Germinal center (tissue), 1 donor: Measurements from ENCODE around the gene PFN1.
"Not testable (repeated sequence)": the region's sequence is repeated elsewhere in the genome, so short reads cannot be mapped to it uniquely, and the experiment has no call there.

Experiments used
- DNase-seq: peaks from one replicate; pipeline ENCODE4 v3.0.0; 2012; ENCODE audit warnings: mixed read lengths, low spot score

The PFN1 gene

DNA sequence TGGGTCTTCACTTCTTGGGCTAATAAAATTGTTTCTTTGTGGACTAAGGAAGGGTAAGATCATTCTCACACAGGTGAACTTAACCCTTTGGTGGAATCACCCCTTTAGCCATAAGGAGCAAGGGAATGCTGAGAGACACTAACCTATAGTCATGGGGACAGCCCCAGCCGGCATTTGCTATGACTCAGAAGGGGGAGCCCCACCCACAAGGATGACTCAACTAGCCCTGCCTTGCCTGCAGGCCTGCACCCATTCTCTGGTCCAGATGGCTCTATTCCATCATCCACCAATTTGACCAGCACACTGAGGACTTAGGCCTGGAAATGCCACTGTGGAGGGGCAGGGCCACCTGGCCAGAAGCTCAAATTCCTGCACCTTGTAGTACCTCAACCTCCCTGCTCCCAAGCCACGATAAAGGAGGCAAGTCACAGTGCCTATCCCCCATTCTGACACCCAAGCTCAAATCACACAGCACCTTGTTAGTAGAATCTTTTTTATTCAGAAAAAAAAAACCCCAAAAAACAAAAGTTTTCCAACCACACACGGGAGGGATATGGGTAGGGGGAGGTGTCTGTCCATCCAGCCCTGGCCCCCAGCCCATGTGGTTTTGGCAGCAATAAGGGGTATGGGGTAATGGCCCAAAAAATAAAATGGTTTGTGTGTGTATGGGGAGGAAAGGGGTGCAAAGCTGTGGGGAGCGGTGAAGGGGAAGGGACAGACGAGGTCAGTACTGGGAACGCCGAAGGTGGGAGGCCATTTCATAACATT, 3.0 kb downstream of the PFN1 start:
- no peak for DNase-seq

DNA sequence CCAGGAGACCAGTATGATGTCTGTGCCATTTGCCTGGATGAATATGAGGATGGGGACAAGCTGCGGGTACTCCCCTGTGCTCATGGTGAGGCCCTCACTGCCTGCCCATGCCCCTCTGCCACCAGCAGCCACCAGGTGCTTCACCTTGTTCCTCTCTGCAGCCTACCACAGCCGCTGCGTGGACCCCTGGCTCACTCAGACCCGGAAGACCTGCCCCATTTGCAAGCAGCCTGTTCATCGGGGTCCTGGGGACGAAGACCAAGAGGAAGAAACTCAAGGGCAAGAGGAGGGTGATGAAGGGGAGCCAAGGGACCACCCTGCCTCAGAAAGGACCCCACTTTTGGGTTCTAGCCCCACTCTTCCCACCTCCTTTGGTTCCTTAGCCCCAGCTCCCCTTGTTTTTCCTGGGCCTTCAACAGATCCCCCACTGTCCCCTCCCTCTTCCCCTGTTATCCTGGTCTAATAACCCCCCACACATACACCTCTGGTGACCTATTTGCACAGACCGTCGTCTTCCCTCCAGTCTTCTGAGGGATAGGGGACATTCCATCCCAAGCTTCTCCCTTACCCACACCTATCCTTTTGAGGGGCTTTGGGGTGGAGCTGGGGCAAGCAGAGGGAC, 3.7 kb downstream of the PFN1 start:
- no peak for DNase-seq

DNA sequence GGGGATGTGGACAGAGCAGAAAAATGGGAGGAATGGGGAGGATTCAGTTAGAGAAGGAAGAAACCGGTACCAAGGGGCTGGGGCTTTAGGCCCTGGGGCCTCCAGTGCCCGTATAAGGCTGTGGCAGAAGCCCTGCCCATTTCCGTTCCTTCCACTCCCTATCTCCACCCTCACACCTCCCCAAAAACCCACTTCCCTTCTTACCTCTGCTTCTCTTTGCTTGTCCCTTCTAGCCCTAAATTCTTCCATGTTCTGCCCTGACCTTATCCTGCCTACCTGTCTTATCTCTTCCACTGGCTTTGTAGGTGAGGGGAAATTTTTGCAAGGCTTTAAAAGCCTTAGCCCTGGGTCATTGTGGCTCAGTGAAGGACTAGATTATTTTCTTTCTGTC, 4.2 kb downstream of the PFN1 start:
- DNase-seq: peak; percentile 46

DNA sequence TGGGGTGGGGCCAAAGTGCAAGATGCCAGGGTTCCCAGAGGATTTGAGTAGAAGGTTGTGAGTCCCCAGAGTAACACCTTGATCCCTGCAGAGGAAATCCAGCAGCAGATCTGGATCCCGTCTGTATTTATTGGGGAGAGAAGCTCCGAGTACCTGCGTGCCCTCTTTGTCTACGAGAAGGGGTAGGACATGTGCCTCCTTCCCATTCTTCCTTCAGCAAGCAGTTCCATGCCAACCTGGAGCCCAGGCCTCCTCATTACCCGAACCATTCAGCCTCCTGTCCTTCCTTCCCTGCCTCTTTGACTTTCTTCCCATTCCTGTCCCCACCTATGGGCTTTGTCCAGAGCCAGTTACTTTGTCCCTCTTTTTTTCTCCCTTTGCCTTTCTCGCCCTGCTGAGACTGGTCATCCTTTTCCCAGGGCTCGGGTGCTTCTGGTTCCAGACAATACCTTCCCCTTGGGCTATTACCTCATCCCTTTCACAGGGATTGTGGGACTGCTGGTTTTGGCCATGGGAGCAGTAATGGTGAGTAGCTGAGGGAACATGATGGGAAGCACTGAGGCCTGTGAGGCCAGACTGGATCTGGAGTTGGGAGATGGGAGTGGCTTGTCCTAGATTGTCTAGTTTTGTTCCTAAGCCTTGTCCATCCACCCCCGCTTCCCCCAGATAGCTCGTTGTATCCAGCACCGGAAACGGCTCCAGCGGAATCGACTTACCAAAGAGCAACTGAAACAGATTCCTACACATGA, 5.4 kb downstream of the PFN1 start:
- DNase-seq: no peak

DNA sequence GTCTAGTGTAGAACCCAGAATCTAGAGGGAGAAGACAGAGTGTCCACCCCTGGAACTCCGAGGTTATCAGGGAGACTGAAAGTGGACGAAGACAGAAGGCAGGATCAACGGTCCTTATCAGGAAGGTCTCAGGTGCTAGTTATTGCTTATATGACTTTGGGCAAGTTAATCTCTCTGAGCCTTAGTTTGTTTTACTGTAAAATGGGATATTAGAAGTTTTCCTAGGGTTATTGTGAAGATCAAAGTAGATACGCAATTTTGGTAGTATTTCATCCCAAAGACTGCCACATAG, 7.1 kb downstream of the PFN1 start:
- DNase-seq: peak; percentile 2

DNA sequence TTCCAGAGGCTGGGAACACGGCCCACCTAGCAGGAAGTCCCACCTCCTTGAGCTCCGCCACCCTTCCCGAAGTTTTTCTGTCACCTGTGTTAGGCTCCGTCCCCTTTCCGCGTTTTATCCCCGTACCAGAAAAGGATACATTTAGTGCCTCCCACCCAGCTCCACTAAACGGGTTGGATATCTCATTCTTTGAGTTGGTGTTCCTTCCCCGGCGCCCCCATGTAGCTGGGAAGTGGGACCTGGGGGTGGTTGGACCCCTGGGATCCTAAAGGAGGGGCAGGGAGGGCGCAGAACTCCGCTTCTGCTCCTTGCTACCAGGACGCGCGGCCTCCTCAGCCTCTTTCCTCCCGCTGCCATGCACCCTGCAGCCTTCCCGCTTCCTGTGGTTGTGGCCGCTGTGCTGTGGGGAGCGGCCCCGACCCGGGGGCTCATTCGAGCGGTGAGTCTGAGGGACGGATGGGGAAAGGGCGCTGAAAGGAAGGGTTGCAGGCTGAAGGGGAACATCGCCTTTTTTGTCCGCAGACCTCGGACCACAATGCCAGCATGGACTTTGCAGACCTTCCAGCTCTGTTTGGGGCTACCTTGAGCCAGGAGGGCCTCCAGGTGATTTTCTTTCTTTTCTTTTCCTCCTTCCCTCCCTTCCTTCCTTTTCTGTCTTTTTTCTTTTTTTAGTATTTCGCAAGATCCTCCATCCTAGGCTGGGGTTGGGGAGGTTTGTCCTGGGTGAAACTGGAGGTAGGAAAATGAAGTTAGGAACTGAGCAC, 7.6 kb downstream of the PFN1 start:
- peak; percentile 22 for DNase-seq

DNA sequence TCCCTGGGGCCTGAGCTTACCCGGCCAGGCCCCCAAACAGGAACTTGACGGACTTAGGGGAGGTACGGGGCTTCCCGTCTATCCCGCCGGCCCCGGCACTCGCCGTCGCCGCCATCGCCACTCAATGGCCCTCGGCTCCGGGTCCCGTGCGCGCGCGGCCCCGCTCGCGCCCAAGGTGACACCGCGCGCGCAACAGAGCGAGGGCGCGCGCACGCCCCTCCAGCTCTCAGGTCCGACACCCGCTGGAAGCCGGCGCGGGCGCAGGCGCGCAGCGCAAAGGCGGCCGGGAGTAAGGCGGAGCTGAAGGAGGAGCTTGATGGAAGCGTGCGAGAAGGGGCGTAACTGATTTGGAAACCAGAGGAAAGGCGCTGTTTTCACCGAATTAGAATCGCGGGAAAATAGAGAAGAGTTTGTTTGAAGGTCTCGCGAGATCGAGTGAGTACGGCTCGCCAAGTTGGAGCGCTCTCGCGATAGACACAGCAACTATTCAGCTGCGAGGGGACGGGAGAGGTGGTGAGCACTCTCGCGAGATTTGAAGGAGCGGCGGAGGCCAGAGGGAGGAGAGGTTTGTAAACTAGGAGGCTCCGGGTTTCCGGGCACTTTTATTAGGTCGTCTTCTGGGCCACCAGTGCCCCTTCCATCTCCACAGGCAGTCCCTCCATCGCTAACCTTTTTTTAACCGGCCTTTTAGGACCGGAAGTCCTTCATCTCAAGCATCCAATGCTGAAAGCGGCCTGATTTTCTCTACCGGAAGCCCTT, 8.4 kb downstream of the PFN1 start, which contains the start of the genes RNF167 and SLC25A11:
Gene RNF167 (plus strand): TSS at position 473 of the 759 bp plus-strand sequence. CDS start 642 bp downstream, outside the sequence.
Gene SLC25A11 (minus strand): TSS at position 251 of the 759 bp plus-strand sequence. CDS start 136 bp downstream, at position 115.
- peak; percentile 98 for DNase-seq

DNA sequence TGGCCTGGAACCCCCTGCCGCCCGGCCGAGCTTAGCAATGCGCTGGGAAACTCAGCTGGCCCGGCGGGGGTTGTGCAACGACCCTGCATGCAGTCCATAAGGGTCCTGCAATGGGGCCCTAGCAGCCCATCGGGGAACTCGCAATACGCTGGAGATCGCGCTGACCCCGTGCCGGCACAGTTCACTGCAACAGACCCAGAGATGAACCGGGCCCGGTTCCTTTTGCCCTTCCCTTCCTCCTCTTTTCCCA, 8.9 kb downstream of the PFN1 start:
- no peak for DNase-seq

DNA sequence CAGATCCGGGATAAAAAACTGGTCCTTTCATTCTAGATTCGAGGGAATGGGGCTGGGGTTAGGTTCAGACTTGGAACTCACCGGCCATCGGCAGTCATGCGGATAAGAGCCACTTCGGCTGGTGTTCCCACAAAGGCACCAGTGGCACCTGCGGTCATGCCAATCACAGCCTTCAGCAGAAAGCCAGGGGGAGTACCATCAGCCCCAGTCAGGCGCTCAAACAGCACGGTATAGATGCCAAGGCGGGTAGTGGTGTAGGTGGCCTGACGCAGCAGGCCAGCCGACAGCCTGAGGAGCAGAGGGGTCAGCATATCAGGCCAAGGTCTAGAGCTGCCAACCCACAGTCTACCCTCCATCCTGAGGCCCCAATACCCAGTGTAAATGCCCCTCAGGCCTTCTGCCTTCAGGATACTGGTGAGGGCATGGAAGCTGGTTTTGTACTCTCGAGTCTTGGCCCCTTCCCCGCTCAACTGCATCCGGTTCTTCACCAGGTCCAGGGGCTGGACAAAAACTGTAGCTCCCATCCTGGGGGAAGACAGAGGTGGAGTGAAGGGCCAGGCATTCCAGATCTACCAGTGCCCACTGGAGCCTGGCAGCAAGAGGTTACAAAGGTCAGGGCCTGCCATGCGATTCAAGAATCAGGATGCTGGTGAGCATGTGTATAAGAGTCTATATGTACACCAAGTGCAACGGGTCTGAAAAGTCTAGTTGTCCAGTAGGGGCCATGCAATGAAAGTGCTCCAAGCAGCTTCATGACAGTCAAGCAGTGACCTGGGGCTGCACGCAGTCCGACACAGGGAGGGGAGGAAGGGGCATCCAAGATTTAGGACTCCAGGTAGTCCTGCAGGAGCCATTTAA, 9.4 kb downstream of the PFN1 start:
- peak; percentile 1 for DNase-seq

DNA sequence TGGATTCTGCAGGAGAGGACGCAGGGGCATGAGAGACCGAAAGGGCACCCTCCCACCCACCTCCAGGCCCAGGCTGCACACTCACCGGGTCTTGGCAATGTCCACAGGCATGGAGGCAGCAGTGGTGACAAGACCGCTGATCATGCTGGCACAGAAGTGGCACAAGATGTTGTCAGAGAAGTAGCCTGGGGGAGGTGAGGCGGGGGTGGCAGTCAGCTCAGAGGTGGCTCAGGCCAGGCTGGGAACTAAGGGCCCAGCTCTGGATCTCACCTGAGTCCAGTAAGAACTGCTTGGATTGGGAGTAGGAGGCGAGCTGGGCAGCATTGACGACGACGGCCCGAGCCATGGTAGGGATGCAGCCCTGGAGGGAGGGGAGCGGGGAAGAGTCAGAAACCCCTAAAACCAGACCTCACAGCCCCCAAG, 10.2 kb downstream of the PFN1 start:
- DNase-seq: peak; percentile 4

DNA sequence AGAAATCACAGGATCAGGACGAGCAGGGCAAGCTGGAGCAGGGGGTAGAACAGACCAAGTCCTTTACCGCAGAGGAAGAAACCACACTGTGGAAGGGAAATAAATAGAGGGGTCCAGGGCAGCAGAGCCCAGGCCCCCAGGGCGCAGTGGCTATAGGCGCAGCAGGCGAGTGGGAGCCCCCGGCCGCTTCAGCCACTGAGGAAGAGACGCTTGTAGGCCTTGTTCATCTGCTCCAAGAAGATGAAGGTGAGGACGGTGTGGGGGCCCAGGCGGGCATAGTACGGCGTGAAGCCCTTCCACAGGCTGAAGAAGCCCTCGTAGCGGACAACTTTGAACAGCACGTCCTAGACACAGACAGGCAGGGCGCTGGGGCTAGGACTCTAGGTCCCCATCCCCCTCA, 10.8 kb downstream of the PFN1 start:
- peak; percentile 0 for DNase-seq

DNA sequence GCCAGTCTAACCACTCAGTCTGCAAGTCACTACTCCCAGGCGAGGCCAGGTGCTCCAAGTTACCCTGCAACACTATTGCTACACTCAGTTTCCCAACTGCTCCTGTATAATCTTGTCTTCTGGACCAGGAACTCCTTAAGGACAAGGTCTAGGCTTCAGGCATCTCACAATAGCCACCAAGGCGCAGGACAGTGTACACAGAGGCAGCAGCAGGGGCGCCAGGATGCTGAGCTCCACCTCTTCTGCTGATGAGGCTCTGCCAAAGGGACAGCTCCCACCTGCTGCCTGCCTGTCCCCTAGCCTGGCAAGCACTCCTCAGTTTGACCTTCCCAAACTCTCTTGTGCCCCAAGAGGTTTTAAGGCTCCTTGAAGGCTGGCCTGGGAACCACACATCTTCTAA, 11.9 kb downstream of the PFN1 start:
- peak; percentile 0 for DNase-seq

DNA sequence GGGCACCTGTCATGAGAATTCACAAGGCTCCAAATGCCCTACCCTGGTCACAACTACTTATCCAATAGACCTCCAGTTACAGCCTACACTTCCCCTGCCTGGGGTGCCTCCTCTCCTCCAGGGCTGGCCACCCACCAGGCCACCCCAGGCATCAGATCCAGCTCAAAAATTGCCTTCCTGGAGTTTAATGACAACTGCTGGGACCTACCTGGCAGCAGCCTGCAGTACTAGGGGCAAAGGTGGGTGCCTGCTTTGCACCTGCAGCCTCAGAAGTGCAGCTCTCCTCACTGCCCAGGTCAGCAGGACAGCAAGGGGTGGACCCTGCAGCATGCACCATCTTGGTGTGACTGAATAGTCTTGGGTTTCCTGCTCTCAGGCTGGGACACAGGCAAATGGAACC, 12.7 kb downstream of the PFN1 start:
- DNase-seq: no peak

DNA sequence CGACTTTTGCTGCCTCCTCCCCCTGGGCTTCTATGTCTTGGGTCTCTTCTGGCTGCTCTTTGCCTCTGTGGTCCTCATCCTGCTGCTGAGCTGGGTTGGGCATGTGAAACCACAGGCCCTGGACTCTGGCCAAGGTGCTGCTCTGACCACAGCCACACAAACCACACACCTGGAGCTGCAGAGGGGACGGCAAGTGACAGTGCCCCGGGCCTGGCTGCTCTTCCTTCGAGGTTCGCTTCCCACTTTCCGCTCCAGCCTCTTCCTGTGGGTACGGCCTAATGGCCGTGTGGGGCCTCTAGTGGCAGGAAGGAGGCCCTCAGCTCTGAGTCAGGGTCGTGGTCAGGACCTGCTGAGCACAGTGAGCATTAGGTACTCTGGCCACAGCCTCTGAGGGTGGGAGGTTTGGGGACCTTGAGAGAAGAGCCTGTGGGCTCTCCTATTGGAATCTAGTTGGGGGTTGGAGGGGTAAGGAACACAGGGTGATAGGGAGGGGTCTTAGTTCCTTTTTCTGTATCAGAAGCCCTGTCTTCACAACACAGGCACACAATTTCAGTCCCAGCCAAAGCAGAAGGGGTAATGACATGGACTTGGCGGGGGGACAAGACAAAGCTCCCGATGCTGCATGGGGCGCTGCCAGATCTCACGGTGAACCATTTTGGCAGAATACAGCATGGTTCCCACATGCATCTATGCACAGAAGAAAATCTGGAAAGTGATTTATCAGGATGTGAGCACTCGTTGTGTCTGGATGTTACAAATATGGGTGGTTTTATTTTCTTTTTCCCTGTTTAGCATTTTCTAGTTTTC, 14.0 kb downstream of the PFN1 start:
- DNase-seq: no peak

DNA sequence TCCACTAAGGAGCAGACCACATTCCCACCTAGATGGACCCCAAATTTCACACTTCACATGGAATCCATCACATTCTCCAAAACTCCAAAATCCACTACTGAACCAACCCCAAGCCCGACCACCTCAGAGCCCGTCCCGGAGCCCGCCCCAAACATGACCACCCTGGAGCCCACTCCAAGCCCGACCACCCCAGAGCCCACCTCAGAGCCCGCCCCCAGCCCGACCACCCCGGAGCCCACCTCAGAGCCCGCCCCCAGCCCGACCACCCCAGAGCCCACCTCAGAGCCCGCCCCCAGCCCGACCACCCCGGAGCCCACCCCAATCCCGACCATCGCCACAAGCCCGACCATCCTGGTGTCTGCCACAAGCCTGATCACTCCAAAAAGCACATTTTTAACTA, 14.7 kb downstream of the PFN1 start:
- no peak for DNase-seq

DNA sequence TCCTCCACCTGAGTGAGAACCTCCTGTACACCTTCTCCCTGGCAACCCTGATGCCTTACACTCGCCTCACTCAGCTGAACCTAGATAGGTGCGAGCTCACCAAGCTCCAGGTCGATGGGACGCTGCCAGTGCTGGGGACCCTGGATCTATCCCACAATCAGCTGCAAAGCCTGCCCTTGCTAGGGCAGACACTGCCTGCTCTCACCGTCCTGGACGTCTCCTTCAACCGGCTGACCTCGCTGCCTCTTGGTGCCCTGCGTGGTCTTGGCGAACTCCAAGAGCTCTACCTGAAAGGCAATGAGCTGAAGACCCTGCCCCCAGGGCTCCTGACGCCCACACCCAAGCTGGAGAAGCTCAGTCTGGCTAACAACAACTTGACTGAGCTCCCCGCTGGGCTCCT, 15.6 kb downstream of the PFN1 start:
- DNase-seq: no peak

DNA sequence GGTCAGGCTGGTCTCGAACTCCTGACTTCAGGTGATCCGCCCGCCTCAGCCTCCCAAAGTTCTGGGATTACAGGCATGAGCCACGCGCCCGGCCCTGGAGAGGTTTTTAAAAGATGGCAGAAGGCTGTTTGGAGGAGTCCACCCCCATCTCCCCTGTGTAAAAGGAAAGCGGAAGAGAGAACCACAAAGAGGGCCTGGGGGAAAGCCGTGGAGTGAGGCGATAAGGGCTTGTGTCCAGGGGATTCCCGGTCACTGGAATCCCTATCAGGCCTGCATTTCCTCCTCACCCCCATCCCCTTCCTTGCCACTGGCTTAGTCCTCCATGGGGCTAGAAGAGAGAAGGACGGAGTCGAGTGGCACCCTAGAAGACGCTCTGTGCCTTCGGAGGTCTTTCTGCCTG, 16.4 kb downstream of the PFN1 start, which contains the start of gene GP1BA:
Gene GP1BA (plus strand): TSS at position 315 of the 400 bp plus-strand sequence. CDS start 328 bp downstream, outside the sequence.
- no peak for DNase-seq

DNA sequence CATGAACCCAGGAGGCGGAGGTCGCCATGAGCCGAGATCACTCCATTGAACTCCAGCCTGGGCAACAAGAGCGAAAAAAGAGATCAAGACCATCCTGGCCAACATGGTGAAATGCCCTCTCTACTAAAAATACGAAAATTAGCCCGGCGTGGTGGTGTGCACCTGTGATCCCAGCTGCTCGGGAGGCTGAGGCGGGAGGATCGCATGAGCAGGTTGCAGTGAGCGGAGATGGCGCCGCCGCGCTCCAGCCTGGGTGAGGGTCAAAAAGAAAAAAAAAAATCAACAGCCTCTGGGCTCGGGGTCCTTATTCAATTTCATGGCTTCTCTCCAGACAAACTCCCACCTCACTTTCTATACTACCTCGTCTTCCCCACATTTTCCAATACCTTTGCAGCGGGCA, 19.4 kb downstream of the PFN1 start:
- no peak for DNase-seq

DNA sequence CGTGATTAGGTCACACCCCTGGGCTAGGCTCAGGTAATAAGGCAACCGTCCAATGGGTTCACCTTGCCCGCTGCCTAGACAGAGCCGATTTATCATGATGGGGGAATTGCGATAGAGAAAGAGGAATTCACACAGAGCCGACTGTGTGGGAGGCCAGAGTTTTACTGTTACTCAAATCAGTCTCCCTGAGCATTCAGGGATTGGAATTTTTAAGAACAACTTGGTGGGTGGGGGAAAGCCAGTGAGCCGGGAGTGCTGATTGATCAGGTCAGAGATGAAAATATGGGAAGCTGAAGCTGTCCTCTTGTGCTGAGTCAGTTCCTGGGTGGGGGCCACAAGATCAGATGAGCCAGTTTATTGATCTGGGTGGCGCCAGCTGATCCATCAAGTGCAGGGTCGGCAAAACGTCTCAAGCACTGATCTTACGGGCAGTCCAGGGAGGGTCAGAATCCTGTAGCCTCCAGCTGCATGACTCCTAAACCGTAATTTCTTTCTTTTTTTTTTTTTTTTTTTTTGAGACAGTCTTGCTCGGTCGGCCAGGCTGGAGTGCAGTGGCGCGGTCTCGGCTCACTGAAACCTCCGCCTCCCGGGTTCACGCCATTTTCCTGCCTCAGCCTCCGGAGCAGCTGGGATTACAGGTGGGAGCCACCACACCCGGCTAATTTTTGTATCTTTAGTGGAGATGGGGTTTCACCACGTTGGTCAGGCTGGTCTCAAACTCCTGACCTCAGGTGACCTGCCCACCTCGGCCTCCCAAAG, 21.6 kb downstream of the PFN1 start:
- DNase-seq: not testable (repeated sequence)
